GM12878 (cell line): ENCODE results near the gene CRAMP1. TPM values are rescaled to one million over a fixed set of nuclear protein-coding genes. Genes with fewer than 3 reads are reported as not detected.

Experiments used
- BACH1 ChIP-seq: fragments of 450-650 bp; IDR thresholded peaks from 2 replicates; pipeline ENCODE4 v1.6.1; 2017; ENCODE audit warnings: mild to moderate bottlenecking, borderline replicate concordance
- BCL11A ChIP-seq: IDR thresholded peaks from 2 replicates; pipeline ENCODE4 v1.6.1; 2011; ENCODE audit warnings: low read depth, low read length
- BHLHE40 ChIP-seq, 2 experiments: fragments of 450-650 bp in 1 of 2; IDR thresholded peaks; 2 replicates each; pipeline ENCODE4 v1.6.1; 2011 to 2017; ENCODE audit warnings: low read depth in 2 of 2, borderline replicate concordance in 1 of 2, improper control_type of control experiment in 1 of 2, low read length in 1 of 2, mild to moderate bottlenecking in 1 of 2
- DPF2 ChIP-seq: fragments of 450-650 bp; IDR thresholded peaks from 2 replicates; pipeline ENCODE4 v1.6.1; 2017; ENCODE audit warnings: mild to moderate bottlenecking
- E2F4 ChIP-seq: IDR thresholded peaks from 2 replicates; pipeline ENCODE4 v1.6.1; 2012; ENCODE audit warnings: low read depth, low read length, improper control_type of control experiment
- EGR1 ChIP-seq, 2 experiments: IDR thresholded peaks; 1 replicate in 1 of 2; 2 replicates in 1 of 2; pipeline ENCODE4 v1.6.1; 2011 to 2012; ENCODE audit warnings: low read depth in 2 of 2, low read length in 2 of 2, borderline replicate concordance in 1 of 2, mild to moderate bottlenecking in 1 of 2, moderate library complexity in 1 of 2
- EP300 ChIP-seq, 2 experiments: fragments of 150-350 bp in 1 of 2; IDR thresholded peaks; 2 replicates each; pipeline ENCODE4 v1.6.1; 2011 to 2012; ENCODE audit warnings: low read depth in 2 of 2, low read length in 2 of 2, borderline replicate concordance in 1 of 2, improper control_type of control experiment in 1 of 2, inconsistent platforms in 1 of 2; ENCODE audit not compliant: control insufficient read depth in 1 of 2
- FOS ChIP-seq: IDR thresholded peaks from 3 replicates; pipeline ENCODE4 v1.6.1; 2011; ENCODE audit warnings: borderline replicate concordance; ENCODE audit not compliant: insufficient read length; ENCODE audit errors: extremely low read depth
- GATAD2B ChIP-seq: fragments of 450-650 bp; conservative IDR thresholded peaks from 2 replicates; pipeline ENCODE4 v1.6.1; 2017; ENCODE audit warnings: low read depth, mild to moderate bottlenecking, moderate library complexity
- HCFC1 ChIP-seq: fragments of 150-350 bp; IDR thresholded peaks from 2 replicates; pipeline ENCODE4 v1.6.1; 2014; ENCODE audit warnings: low read length
- IKZF1 ChIP-seq: fragments of 450-650 bp; conservative IDR thresholded peaks from 2 replicates; pipeline ENCODE4 v1.6.1; 2017; ENCODE audit warnings: antibody characterized with exemption, mild to moderate bottlenecking
- KLF5 ChIP-seq: fragments of 450-650 bp; IDR thresholded peaks from 2 replicates; pipeline ENCODE4 v1.6.1; 2014; ENCODE audit warnings: mild to moderate bottlenecking; ENCODE audit not compliant: partially characterized antibody
- LARP7 ChIP-seq: fragments of 450-650 bp; IDR thresholded peaks from 2 replicates; pipeline ENCODE4 v1.6.1; 2017; ENCODE audit warnings: mild to moderate bottlenecking
- MLLT1 ChIP-seq: fragments of 450-650 bp; IDR thresholded peaks from 2 replicates; pipeline ENCODE4 v1.6.1; 2016; ENCODE audit warnings: mild to moderate bottlenecking
- MYC ChIP-seq: IDR thresholded peaks from 2 replicates; pipeline ENCODE4 v1.6.1; 2011; ENCODE audit warnings: mild to moderate bottlenecking, low read length, moderate library complexity, inconsistent platforms; ENCODE audit not compliant: insufficient read depth, insufficient replicate concordance, insufficient read length, severe bottlenecking
- NFYB ChIP-seq: IDR thresholded peaks from 2 replicates; pipeline ENCODE4 v1.6.1; 2011; ENCODE audit warnings: low read depth, mild to moderate bottlenecking, low read length, improper control_type of control experiment, moderate library complexity; ENCODE audit not compliant: insufficient read depth
- NRF1 ChIP-seq: conservative IDR thresholded peaks from 2 replicates; pipeline ENCODE4 v1.6.1; 2011; ENCODE audit warnings: mild to moderate bottlenecking, low read depth, low read length, improper control_type of control experiment
- POLR2A ChIP-seq: IDR thresholded peaks from 2 replicates; pipeline ENCODE4 v1.6.1; 2011; ENCODE audit warnings: low read depth, mild to moderate bottlenecking, low read length
- POLR2AphosphoS5 ChIP-seq: IDR thresholded peaks from 2 replicates; pipeline ENCODE4 v1.6.1; 2011; ENCODE audit warnings: mild to moderate bottlenecking, low read length, inconsistent platforms
- RUNX3 ChIP-seq: IDR thresholded peaks from 2 replicates; pipeline ENCODE4 v1.6.1; 2012; ENCODE audit warnings: low read length, inconsistent platforms
- SMARCA5 ChIP-seq: fragments of 450-650 bp; IDR thresholded peaks from 2 replicates; pipeline ENCODE4 v1.6.1; 2017; ENCODE audit warnings: mild to moderate bottlenecking
- TAF1 ChIP-seq: IDR thresholded peaks from 2 replicates; pipeline ENCODE4 v1.6.1; 2011; ENCODE audit warnings: mild to moderate bottlenecking, low read depth, low read length, borderline replicate concordance
- TARDBP ChIP-seq: IDR thresholded peaks from 2 replicates; pipeline ENCODE4 v1.6.1; 2016; ENCODE audit warnings: borderline replicate concordance
- TCF12 ChIP-seq: IDR thresholded peaks from 2 replicates; pipeline ENCODE4 v1.6.1; 2011; ENCODE audit warnings: low read depth, mild to moderate bottlenecking, low read length
- polyA plus RNA-seq, 11 experiments: library from polyadenylated mRNA; depleted of rRNA in 4 of 11; unstranded in 6 of 11; stranded (reverse) in 5 of 11; fragments of >200 nt; fragmentation: Nextera tagmentation in 4 of 11; fragmentation: Illumina TruSeq in 1 of 11; extraction: Ambion mirVana in 4 of 11; extraction: Trizol in 1 of 11; gene quantifications; 1 replicate in 1 of 11; 2 replicates in 10 of 11; pipeline versions ENCODE4 v1.2.1 to v1.2.3, GENCODE V29; 2011 to 2016; ENCODE audit warnings: inconsistent platforms in 2 of 11, missing spikeins in 2 of 11, low read depth in 1 of 11
- total RNA-seq, 4 experiments: library from RNA; depleted of rRNA in 3 of 4; stranded (reverse); fragments of >200 nt in 3 of 4; fragmentation: Illumina TruSeq in 1 of 4; extraction: Trizol in 1 of 4; gene quantifications; 2 replicates each; pipeline versions ENCODE4 v1.2.1 to v1.2.3, GENCODE V29; 2013 to 2021
- TF ChIP-seq, protein P1 (sequence below), 3 experiments: IDR thresholded peaks in 2 of 3; conservative IDR thresholded peaks in 1 of 3; 2 replicates each; pipeline ENCODE4 v1.5.1; 2011; ENCODE audit warnings: low read depth in 3 of 3, low read length in 3 of 3, mild to moderate bottlenecking in 3 of 3, control low read depth in 2 of 3, moderate library complexity in 2 of 3, inconsistent platforms in 1 of 3, mixed read lengths in 1 of 3; ENCODE audit not compliant: control insufficient read depth in 2 of 3, insufficient read depth in 1 of 3; ENCODE audit errors: extremely low read depth in 1 of 3
- TF ChIP-seq, protein P2 (sequence below): fragments of 450-650 bp; IDR thresholded peaks from 2 replicates; pipeline ENCODE4 v1.6.1; 2014; ENCODE audit warnings: mild to moderate bottlenecking

CRAMP1 gene
- total and polyA plus RNA-seq, 10 of the 15 experiments (the other 5 are each of a cell fraction or from before 2014, with no cell fraction given): 0.37 to 9.8 (median 3.9) TPM

- peak; percentile 99 for TF ChIP-seq DPF2
- peak; percentile 97 for TF ChIP-seq NFYB
- no peak for TF ChIP-seq EP300 (IDR thresholded peaks at IDR 0.05; ENCODE audit: borderline replicate concordance in 1 of 2, control insufficient read depth in 1 of 2, low read depth in 2 of 2, low read length in 2 of 2)
- TF ChIP-seq NRF1: peak; percentile 36
- peak; percentile 86 for TF ChIP-seq KLF5
- TF ChIP-seq POLR2AphosphoS5: peak; percentile 53; the same call in 1 of the 2 replicates
- TF ChIP-seq TCF12: peak; percentile 67; the same call in 1 of the 2 replicates
- TF ChIP-seq, protein P1, sequence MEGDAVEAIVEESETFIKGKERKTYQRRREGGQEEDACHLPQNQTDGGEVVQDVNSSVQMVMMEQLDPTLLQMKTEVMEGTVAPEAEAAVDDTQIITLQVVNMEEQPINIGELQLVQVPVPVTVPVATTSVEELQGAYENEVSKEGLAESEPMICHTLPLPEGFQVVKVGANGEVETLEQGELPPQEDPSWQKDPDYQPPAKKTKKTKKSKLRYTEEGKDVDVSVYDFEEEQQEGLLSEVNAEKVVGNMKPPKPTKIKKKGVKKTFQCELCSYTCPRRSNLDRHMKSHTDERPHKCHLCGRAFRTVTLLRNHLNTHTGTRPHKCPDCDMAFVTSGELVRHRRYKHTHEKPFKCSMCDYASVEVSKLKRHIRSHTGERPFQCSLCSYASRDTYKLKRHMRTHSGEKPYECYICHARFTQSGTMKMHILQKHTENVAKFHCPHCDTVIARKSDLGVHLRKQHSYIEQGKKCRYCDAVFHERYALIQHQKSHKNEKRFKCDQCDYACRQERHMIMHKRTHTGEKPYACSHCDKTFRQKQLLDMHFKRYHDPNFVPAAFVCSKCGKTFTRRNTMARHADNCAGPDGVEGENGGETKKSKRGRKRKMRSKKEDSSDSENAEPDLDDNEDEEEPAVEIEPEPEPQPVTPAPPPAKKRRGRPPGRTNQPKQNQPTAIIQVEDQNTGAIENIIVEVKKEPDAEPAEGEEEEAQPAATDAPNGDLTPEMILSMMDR (IDR thresholded peaks at IDR 0.05 in 2 of 3, conservative IDR thresholded peaks at IDR 0.05 in 1 of 3; ENCODE audit: control insufficient read depth in 2 of 3, extremely low read depth in 1 of 3, insufficient read depth in 1 of 3, low read depth in 3 of 3, low read length in 3 of 3): 0 out of 6 replicates have a peak, but pooled peaks of 1 of the 3 experiments have one; percentile 5
- peak; percentile 85 for TF ChIP-seq POLR2A
- TF ChIP-seq MLLT1: no peak
- no peak for TF ChIP-seq BCL11A
- TF ChIP-seq, protein P2, sequence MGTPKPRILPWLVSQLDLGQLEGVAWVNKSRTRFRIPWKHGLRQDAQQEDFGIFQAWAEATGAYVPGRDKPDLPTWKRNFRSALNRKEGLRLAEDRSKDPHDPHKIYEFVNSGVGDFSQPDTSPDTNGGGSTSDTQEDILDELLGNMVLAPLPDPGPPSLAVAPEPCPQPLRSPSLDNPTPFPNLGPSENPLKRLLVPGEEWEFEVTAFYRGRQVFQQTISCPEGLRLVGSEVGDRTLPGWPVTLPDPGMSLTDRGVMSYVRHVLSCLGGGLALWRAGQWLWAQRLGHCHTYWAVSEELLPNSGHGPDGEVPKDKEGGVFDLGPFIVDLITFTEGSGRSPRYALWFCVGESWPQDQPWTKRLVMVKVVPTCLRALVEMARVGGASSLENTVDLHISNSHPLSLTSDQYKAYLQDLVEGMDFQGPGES: peak; percentile 96
- peak in 1 of 2 experiments; percentile 46; a peak in 1 of 3 replicates for TF ChIP-seq EGR1 (IDR thresholded peaks at IDR 0.05; ENCODE audit: borderline replicate concordance in 1 of 2, low read depth in 2 of 2, low read length in 2 of 2)
- TF ChIP-seq LARP7: peak; percentile 46
- TF ChIP-seq TARDBP: no peak
- peak; percentile 71 for TF ChIP-seq MYC
- TF ChIP-seq SMARCA5: no peak
- TF ChIP-seq IKZF1: peak; percentile 47; the same call in 1 of the 2 replicates
- TF ChIP-seq HCFC1: 0 out of 2 replicates have a peak, but pooled peaks have one; percentile 24
- 0 out of 2 replicates have a peak, but pooled peaks have one; percentile 29 for TF ChIP-seq RUNX3
- peak; percentile 42; the same call in 1 of the 2 replicates for TF ChIP-seq E2F4
- TF ChIP-seq FOS: peak; percentile 65
- peak; percentile 11; the same call in 1 of the 2 replicates for TF ChIP-seq TAF1
- peak; percentile 45 to 68; a peak in 2 of 4 replicates for TF ChIP-seq BHLHE40 (IDR thresholded peaks at IDR 0.05; ENCODE audit: borderline replicate concordance in 1 of 2, low read depth in 2 of 2, low read length in 1 of 2)
- TF ChIP-seq GATAD2B: peak; percentile 65
- 0 out of 2 replicates have a peak, but pooled peaks have one; percentile 25 for TF ChIP-seq BACH1
These were observed 65.9 kb downstream of the CRAMP1 start, which contains the start of gene JPT2 (continued) for GRCh38 chr16:1677942-1678499.
